NCI-H1436 (cell line): Measurements from ENCODE around the gene MCM7.

Experiments
- DNase-seq: peaks from one replicate; lab custom pipeline; 2025; lab: John Stamatoyannopoulos, UW

The MCM7 gene

DNA sequence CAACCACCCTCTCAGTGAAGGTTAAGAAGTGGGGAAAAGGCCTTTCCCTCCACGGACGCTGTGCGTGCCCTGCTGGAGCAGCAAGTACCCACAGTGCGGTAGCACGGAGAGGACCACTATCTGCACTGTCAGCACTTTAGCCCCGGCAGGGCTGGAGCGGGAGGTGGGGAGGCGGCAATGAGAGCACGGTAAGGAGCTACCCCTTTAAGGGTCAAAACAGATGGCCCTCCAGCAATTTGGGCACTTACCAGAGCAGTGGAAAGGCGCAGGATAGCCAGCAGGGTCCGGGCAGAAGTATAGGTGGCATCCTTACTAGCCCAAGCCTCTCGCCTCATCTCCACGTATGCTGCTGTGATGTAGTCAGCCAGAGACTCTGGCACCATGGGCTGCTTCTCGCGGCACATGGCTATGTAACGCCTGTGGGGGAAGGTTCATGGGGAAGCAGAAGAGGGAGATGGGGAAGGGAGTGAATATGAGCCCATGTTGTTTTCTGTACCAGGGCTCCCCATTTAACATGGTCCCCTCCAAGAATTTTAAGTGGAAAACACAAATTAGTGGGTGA, 7.2 kb downstream of the MCM7 start:
- no peak for DNase-seq

DNA sequence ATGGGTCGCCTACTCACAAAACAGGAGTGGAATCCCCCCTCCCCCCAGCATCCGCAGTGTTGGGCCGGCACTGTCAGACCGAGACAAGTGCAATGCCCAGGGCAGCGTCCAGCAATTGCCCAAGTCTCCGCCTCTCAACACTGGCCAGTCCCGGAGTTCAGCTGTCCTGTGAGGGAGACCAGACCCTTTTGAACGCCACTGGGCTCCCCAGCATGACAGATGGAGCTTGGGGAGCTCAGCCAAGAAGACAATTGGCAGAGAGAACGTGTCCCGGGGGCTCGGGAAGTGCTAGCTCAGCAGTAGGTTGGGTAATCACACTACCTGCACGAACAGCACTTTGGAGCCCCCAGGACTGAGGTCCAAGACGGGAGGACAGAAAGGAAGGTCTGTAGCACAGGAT, 7.7 kb downstream of the MCM7 start:
- DNase-seq: no peak

DNA sequence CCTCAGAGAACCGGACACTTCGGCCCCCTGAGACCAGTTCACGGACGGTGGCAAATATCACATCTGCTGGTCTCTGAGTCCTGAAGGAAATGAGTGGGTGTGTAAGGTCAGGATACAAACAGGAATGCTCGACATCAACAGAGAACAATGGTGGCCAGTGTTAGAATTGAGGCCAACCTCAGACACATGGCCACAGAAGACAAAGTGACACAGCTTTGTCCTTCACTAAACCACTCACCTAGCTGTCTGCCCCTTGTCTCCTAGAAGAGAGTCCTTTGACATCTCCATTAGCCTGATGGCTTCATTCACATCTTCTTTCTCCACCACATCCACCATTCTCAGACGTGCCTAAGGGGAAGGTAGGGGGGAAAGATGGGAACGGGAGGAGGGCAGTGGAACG, 8.1 kb downstream of the MCM7 start:
- DNase-seq: no peak

DNA sequence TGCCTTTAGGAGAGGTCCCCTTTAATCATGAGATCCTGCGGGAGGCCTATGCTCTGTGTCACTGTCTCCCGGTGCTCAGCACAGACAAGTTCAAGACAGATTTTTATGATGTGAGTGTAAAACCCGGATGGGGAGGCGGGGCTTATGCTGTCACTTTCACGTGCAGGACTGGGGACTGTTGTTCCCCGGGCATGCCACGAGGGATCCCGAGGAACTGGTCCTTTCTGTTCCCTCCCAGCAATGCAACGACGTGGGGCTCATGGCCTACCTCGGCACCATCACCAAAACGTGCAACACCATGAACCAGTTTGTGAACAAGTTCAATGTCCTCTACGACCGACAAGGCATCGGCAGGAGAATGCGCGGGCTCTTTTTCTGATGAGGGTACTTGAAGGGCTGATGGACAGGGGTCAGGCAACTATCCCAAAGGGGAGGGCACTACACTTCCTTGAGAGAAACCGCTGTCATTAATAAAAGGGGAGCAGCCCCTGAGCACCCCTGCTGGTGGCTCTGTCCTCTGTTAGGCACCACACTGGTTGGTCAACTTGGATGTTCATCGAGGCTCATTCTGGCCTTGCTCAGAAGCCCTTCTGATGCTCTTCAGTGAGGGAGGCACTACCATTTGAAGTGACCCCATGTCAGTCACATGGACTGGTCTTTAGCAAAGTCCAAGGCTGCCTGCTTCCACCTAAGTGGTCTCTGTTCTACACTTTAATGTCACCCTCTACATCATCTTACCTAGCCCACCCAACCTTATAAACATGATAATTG, 9.6 kb downstream of the MCM7 start:
- no peak for DNase-seq

DNA sequence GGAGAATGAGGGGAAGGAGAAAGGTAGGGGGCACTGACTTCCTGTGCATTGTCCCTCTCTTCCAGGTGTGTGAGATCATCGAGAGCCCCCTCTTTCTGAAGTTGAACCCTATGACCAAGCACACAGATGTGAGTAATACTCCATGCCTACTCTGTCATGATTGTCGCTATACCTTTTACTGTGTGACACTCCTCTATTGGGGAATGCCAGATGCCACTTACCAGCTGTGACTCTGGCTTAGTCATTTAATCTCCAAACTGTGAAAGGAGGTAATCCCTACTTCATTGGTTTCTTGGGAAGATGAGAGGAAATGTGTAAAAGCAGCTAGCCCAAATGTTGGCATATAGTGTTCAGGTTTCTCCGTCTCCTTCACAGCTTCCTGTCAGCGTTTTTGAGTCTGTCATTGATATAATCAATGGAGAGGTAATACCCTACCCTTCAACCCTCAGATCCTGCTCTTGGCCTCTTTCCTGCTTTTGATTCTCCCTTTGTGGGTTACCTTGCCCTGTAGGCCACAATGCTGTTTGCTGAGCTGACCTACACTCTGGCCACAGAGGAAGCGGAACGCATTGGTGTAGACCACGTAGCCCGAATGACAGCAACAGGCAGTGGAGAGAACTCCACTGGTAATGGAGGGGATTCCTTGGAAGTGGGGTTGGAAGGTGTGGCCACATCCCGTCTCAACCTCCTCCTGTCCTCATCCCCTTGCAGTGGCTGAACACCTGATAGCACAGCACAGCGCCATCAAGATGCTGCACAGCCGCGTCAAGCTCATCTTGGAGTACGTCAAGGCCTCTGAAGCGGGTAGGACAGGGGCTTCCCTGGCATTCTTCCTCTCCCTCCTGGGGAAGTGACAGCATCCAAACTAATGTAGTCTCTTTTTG, 10.4 kb downstream of the MCM7 start:
- DNase-seq: no peak

DNA sequence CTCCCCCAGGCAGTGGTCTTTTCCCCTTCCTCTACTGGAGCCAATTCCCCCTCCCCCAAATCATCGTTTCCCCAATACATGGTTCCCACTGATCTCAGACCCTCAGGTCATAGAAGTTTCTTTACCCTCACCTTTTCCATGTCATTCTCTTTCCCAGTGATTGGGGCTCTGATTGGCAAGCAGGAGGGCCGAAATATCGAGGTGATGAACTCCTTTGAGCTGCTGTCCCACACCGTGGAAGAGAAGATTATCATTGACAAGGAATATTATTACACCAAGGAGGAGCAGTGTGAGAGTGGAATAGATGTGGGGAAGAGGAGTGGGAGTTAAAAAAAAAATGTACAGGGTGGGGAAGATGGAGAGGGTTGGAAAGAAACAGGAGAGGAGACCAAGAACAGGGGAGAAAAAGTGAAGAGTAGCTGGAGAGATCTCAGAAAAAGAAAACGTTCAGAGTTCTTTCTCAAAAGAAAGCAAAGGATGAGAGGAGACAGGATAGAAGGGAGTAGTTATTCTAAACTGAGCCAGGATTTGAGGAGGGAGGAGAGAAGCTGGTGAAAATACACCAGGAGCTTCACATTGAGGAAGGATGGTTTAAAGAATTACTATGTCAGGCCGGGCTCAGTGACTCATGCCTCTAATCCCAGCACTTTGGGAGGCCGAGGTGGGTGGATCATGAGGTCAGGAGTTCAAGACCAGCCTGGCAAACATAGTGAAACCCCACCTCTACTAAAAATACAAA, 11.6 kb downstream of the MCM7 start:
- DNase-seq: no peak

DNA sequence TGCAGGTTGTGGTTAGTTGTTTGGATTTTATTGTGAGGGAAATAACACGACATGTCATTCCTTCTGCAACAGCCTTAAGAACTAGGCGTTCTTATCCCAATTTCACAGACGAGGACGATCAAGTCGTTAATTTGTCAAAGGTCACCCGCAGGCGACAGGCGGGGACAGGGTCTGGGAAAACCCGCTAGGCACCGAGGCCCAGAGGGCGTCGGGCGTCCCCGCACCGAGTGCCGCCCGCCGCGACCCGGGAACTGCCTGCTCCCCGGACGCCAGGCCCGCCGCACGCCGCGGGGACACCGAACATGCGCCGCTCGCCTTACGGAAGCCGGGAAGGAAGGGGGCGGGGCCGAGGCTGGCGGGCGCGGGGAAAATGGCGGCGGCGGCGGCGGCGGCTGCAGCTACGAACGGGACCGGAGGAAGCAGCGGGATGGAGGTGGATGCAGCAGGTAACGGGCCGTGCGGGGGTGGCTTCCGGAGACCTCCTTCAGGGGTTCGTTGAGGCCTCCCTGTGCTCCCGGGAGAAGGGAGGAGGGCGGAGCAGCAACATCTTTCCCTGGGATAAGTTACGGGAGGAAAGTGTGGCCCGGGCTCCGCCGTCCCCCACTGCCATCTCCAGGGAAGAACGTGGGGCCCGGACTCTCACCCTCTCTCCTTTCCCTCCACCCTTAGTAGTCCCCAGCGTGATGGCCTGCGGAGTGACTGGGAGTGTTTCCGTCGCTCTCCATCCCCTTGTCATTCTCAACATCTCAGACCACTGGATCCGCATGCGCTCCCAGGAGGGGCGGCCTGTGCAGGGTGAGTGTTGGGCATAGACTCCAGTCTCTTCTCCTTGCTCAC, 12.4 kb downstream of the MCM7 start, which contains the start of gene COPS6:
COPS6 (plus strand) TSS at position 349 of the 837 bp plus-strand sequence; CDS start at position 371, 22 bp downstream.
- DNase-seq: peak; percentile 64

DNA sequence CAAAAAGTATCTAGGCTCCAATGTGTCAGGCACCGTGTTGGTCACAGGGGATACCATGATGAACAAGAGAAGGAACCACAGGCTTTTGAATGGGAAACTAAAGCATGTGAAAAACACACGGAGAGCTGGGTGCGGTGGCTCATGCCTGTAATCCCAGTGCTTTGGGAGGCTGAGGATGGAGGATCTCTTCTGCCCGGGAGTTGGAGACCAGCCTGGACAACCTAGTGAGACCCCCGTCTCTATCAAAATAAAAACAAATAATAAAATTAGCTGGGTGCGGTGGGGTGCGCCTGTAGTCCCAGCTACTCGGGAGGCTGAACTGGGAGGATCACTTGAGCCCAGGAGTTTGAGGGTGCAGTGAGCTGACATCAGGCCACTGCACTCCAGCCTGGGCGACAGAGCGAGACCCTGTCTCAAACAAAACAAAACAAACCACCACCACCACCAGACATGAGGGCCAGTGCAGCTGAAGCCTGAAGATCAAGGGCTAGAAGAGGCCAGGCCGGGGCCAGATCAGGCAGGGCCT, 13.0 kb downstream of the MCM7 start:
- DNase-seq: no peak

DNA sequence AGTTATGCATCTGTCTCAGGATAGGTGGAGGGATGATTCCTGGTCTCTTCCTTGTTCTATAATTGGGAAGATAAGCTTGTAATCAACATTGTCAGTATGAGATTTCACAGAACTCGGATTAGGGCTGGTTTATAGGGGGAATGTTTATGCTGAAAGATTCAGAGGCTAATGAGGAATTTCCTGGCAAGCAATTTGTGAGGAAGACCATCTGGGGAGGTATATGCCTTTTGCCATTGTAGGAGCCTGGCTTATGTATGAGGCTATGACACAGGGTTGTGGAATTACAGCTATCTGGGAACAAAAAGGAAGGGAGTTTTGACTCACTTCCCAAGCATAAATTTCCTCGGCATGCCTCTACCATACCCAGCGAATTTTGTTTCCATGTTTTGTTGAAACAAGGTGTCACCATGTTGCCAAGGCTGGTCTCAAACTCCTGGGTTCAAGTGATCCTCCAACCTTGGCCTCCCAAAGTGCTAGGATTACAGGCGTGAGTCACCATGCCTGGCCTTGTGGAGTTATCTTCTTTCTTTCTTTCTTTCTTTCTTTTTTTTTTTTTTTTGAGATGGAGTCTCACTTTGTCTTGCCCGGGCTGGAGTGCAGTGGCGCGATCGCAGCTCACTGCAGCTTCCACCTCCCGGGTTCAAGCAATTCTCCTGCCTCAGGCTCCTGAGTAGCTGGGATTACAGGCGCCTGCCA, 14.0 kb downstream of the MCM7 start:
- DNase-seq: no peak

DNA sequence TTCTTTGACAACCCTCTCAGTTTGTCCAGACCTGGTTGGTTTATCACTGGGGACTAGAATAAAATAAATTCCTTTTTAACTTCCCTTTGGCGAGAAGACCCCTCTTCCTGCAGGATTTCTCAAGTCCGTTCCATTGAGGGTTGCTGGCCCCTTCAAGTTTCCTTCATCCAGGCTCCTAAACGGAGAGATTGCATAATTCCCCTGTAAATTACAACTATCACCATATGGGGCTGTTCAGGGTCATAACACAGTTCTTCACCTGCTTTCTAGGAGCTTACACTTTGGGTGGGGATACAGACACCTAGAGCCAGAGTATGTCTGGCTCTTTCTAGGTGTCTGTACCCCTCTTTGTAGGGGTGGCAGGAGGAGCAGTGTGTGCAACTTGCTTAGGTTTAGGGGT, 15.7 kb downstream of the MCM7 start:
- DNase-seq: no peak

DNA sequence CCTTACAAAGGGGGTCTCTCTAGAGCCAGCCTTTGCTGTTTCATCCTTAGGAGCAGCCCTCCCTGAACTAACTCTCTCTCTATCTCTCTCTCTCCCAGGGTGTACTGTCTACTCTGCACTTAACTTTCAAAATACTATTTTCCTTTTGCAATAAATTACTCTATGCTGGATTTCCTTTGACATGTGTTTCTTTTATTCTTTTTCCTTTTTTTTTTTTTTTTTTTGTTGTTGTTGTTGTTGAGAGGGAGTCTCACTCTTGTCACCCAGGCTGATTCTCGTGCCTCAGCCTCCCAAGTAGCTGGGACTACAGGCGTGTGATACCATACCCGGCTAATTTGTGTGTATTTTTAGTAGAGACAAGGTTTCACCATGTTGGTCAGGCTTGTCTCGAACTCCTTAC, 18.2 kb downstream of the MCM7 start:
- DNase-seq: no peak

DNA sequence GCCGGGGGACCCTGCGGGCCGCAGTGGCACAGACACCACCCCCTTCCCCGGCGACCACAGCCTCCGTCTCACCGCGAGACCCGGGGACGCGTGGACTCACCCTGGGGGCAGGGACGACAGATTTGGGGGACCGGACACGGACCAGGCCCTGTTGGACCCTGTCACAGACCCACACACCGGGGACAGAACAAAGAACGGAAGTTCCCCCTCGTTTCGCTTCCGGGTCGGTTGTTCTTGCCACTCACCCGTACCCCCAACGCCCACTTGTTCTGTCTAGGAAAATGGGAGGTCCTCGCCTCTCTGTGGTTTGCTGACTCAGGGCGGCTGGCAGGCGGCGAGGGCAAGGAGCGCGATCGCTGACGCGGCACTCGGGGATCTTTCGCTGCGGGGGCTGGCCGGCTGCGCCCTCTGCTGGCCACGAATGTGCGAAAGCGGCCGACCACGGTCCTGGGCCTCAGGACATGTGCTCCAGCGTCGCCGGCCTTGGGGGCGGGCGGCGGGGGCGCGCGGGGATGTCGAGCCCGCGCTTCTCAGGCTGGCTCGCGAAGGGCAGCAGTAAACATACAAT, 19.6 kb downstream of the MCM7 start, which contains the start of gene ZNF3:
ZNF3 (minus strand) TSS at position 189 of the 568 bp plus-strand sequence. CDS start 4,366 bp downstream, outside the sequence.
- DNase-seq: peak; percentile 98

DNA sequence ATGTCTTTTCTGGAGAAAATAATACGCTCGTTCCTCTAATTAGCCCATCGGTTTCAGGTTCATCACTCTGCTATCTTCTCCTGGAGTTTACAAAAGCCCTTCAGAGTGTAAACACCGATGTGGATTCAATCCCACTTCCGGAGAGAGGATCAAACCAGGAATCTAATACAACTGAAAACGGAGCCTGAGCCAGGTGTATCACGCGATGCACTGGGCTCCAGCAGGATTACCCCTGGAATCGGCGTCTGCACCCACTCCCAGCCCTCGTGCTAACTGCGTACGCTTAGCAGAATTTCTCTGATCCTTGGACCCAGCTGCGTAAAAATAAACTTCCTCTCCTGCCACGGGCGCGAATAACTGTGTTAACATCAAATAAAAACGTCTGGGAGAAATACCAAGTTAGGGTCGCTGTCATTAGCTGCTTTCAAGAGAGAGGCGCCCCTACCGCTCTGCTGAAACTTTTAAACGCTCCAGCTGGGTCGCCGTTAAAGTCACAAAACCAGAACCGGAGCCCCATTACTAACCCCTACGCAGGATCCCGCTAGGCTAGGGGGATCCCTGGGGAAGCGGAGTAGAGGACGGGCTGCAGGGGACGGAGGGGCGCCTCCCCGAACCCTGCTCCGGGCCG, 20.2 kb downstream of the MCM7 start:
- no peak for DNase-seq

DNA sequence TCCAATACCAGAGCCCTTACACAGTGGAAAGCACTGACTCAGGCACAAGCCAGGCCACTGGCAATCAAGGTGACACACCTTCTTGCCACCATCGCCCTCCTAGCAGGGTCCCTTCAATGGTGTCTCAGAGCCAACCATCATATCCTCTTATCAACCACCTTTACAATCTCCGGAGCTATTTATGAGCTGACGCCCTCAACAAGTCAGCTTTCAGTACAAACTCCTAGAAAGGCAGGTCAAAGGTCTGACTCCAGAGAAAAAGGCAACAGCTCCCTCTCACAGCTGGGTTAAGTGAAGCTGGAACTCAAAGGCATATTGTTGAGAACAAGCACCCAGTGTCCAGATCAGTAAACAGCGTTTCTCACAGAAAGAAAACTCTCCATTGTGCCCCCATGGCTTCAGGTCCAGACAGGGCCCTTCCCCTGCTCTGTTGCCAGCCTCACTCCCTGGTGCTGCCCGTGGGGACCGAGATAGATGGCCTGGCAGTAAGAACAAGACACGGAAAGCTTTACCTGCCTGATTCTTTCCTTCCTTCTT, 22.1 kb downstream of the MCM7 start:
- no peak for DNase-seq

DNA sequence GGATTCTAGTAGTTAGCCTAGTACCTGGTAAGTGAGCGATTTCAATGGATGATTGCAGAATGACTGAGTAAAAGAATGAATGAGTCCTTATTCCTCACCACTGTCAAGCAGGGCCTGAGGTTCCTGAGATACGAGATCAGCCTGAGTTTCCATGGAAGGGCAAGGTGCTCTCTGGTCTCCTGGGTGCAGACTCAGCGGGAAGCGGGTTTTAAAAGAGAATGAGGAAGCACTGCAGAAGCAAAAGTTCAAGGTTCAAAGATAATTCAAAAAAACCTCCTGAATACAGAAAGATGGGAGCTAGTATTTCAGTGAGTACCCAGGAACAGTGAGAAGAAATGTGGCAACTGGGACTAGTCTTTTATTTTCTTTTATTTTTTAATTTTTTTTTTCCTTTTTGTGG, 24.0 kb downstream of the MCM7 start:
- DNase-seq: no peak

DNA sequence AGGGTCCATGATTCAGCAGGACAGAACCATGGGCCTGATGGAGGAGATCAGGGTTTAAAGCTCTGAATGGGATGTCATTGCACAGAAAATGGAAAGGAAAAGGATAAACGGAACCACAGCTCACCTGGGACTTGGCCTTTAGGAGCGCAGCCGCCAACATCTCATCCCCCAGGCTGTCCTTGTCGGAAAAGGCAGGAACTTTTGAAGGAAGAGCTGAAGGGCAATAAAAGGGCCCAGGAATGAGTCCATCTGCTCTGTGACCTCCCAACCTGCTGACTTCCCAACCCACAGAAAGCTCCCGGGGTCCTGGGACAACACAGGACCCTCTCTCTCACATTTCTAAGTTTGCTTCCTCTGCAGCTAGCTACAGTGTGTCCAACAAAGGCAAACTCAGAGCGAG, 25.8 kb downstream of the MCM7 start:
- DNase-seq: no peak

DNA sequence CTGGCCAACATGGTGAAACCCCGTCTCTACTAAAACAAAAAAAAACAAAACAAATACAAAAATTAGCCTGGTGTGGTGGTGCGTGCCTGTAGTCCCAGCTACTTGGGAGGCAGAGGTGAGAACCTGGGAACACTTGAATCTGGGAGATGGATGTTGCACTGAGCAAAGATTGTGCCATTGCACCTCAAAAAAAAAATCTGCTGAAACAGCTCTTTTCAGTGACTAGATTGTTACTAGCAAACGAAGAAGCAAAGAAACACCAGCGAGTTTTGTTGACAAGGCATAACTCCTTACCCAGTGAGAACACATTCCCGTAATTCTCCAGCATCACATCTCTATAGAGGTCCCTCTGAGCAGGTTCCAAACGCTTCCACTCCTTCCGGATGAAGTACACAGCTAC, 26.4 kb downstream of the MCM7 start:
- DNase-seq: no peak

DNA sequence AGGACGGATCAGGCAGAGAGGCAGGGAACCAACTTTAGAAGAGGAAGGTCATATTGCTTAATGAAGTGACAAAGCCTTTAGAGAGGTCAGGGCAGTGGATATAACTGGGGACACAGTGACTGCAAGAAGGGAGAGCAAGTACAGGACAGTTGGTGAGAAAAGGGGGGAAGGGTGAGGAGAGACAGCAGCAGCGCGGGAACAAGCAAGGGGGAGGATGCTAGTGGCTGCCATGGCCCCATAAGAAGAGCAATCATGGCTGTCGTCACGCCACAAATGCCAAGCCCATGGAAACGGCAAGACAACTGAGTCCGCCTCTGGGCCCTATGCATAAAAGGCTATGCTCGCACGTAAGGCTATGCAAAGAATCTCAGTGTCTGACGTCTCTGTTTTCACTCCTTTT, 28.7 kb downstream of the MCM7 start:
- no peak for DNase-seq
